Ovary (tissue), 3 donors: ENCODE results near the gene NKX2-2.

ENCODE experiments used
- CTCF ChIP-seq, 3 donors: fragments of 450-650 bp in 2 of 3; fragments of 200-600 bp in 1 of 3; IDR thresholded peaks; one replicate each; pipeline versions ENCODE4 v1.5.1 to v1.8.0; 2016 to 2022; ENCODE audit warnings: antibody characterized with exemption in 3 of 3, mild to moderate bottlenecking in 1 of 3
- EP300 ChIP-seq: sonication (generic); formaldehyde crosslinking; IDR thresholded peaks from one replicate; pipeline ENCODE4 v1.6.1; 2017; ENCODE audit warnings: antibody characterized with exemption
- POLR2A ChIP-seq: fragments of 450-650 bp; IDR thresholded peaks from one replicate; pipeline ENCODE4 v1.6.1; 2017; ENCODE audit warnings: antibody characterized with exemption, mild to moderate bottlenecking, moderate library complexity
- donor health status: DM: no; HTN: no; CAD: no.

GRCh38 chr20:21512634-21513180 is 1.2 kb downstream of the NKX2-2 start:
- TF ChIP-seq CTCF (IDR thresholded peaks at IDR 0.05) (no peak), POLR2A (no peak), EP300 (no peak)
